CD4-positive, alpha-beta T cell (primary cell): Measurements from ENCODE around the gene HK1. TPM values are rescaled to one million over a fixed set of nuclear protein-coding genes. Genes with fewer than 3 reads are reported as not detected.

Experiments used
- ATAC-seq: fragments of 200-7000 bp; cut with Tn5 transposase; one replicate; pipeline ENCODE4 v1.10.0; 2022; ENCODE audit warnings: mild to moderate bottlenecking; ENCODE audit not compliant: poor library complexity
- CTCF ChIA-PET: fragments of 350-600 bp; sonication (Branson Sonifier 250); formaldehyde crosslinking; loops from one replicate; lab custom pipeline; 2021; ENCODE audit warnings: antibody characterized with exemption, inconsistent platforms; lab: Charles Lee
- POLR2A ChIA-PET: fragments of 350-600 bp; sonication (Branson Sonifier 250); formaldehyde crosslinking; loops from one replicate; lab custom pipeline; 2021; ENCODE audit warnings: antibody characterized with exemption, inconsistent platforms; lab: Charles Lee
- DNase-seq, 14 experiments: peaks; one replicate each; pipeline ENCODE4 v3.0.0-alpha.2; 2013 to 2020; ENCODE audit warnings: mixed read lengths in 2 of 14
- H3K27ac ChIP-seq, 2 donors: one replicate each; pipeline versions ENCODE4 v1.5.1 to v1.7.0; 2013; ENCODE audit warnings: low read length in 2 of 2, low read depth in 1 of 2, mild to moderate bottlenecking in 1 of 2
- H3K27me3 ChIP-seq, 2 experiments: 1 replicate in 1 of 2; 2 replicates in 1 of 2; pipeline versions ENCODE4 v1.6.1 to v1.7.0; 2013; ENCODE audit warnings: low read length in 2 of 2, control low read depth in 1 of 2, mild to moderate bottlenecking in 1 of 2, moderate library complexity in 1 of 2; ENCODE audit not compliant: insufficient read depth in 2 of 2, control insufficient read depth in 1 of 2
- H3K36me3 ChIP-seq: one replicate; pipeline ENCODE4 v1.6.1; 2013; ENCODE audit warnings: low read length, control low read depth; ENCODE audit not compliant: insufficient read depth
- H3K4me1 ChIP-seq: one replicate; pipeline ENCODE4 v1.6.1; 2013; ENCODE audit warnings: low read length, control low read depth; ENCODE audit not compliant: insufficient read depth
- H3K4me3 ChIP-seq: one replicate; pipeline ENCODE4 v1.5.1; 2013; ENCODE audit warnings: mild to moderate bottlenecking, low read length, moderate library complexity
- H3K9me3 ChIP-seq, 2 experiments: 1 replicate in 1 of 2; 2 replicates in 1 of 2; pipeline versions ENCODE4 v1.6.1 to v1.7.0; 2013; ENCODE audit warnings: low read length in 2 of 2, mild to moderate bottlenecking in 2 of 2, control low read depth in 1 of 2, moderate library complexity in 1 of 2; ENCODE audit not compliant: control insufficient read depth in 1 of 2, insufficient read depth in 1 of 2
- H3K27ac Mint-ChIP-seq: one replicate; pipeline ENCODE4 v1.8.0; 2020; ENCODE audit warnings: mixed read lengths
- H3K27me3 Mint-ChIP-seq: one replicate; pipeline ENCODE4 v1.8.0; 2021; ENCODE audit warnings: mixed read lengths
- H3K36me3 Mint-ChIP-seq: one replicate; pipeline ENCODE4 v1.8.0; 2021; ENCODE audit warnings: low read depth, mixed read lengths
- H3K4me1 Mint-ChIP-seq: one replicate; pipeline ENCODE4 v1.8.0; 2021; ENCODE audit warnings: low read depth, mixed read lengths
- H3K4me3 Mint-ChIP-seq: one replicate; pipeline ENCODE4 v1.8.0; 2020; ENCODE audit warnings: mild to moderate bottlenecking, mixed read lengths
- H3K9me3 Mint-ChIP-seq: one replicate; pipeline ENCODE4 v1.8.0; 2020; ENCODE audit warnings: mixed read lengths
- CTCF ChIP-seq: fragments of 200-600 bp; IDR thresholded peaks from one replicate; pipeline ENCODE4 v1.8.0; 2022; ENCODE audit warnings: antibody characterized with exemption, mild to moderate bottlenecking
- intact Hi-C, 2 experiments: fragments of 100-400 bp; cut with DNase I in 1 of 2; cut with micrococcal nuclease in 1 of 2; formaldehyde crosslinking; loops; one replicate each; pipeline versions ENCODE4 v1.15.1 to v1.9.0; 2023 to 2025; cut with DNase I, micrococcal nuclease
- total RNA-seq, 174 experiments: library from RNA in 2 of 174; stranded (reverse) in 2 of 174; gene quantifications; one replicate each; pipeline ENCODE4 v1.2.3 and lab custom pipeline; 2021 to 2026

The HK1 gene
- total RNA-seq, 2 experiments from 2014 or later = 45.6 to 48.1 TPM

- Histone ChIP-seq H3K27me3 (no peaks in the 10 kb centered on the region), H3K4me3 (no peak overlapping the region), H3K36me3 (no peaks in the 10 kb centered on the region), H3K27ac (no peak overlapping the region), H3K4me1 (peaks cover 36% of the 10 kb centered on the region), H3K9me3 (no peaks in the 10 kb centered on the region)
- no peak for DNase-seq
- no peak for ATAC-seq
- Mint-ChIP-seq H3K9me3 (no peaks in the 10 kb centered on the region), H3K27me3 (no peaks in the 10 kb centered on the region), H3K36me3 (peaks cover 22% of the 10 kb centered on the region), H3K4me3 (peak overlapping the region; percentile 65), H3K4me1 (peaks cover 27% of the 10 kb centered on the region), H3K27ac (peak overlapping the region; percentile 40)
- no peak for TF ChIP-seq CTCF
- intact Hi-C loops = loop anchor here in 1 of 2 experiments (5.0 kb wide), 4 partner anchors 79 to 1086 kb away; partner anchors contain the start of genes EIF4EBP2 and SUPV3L1
- CTCF ChIA-PET = interaction anchor here (1.2 to 1.6 kb wide), 2 partner anchors 10 to 92 kb away, joined by 4 to 5 read pairs; no protein-coding TSS in a partner anchor
- POLR2A ChIA-PET = interaction anchor here (1.3 to 3.4 kb wide), 3 partner anchors 28 to 92 kb away, joined by 5 to 30 read pairs (median 20); no protein-coding TSS in a partner anchor
These were observed 38.2 kb downstream of the HK1 start for GRCh38 chr10:69316313-69317059.

- ChIA-PET CTCF (interaction anchor here (1.2 to 1.6 kb wide), 3 partner anchors 9 to 91 kb away, joined by 3 to 5 read pairs (median 4); no protein-coding TSS in a partner anchor), POLR2A (interaction anchor here (0.8 to 3.4 kb wide), 11 partner anchors 11 to 229 kb away, joined by 3 to 38 read pairs (median 9); partner anchors contain the start of gene SRGN)
- Mint-ChIP-seq H3K36me3 (peaks cover 22% of the 10 kb centered on the region), H3K27ac (peak overlapping the region; percentile 95), H3K27me3 (no peaks in the 10 kb centered on the region), H3K9me3 (no peaks in the 10 kb centered on the region), H3K4me3 (peak overlapping the region; percentile 98), H3K4me1 (peaks cover 34% of the 10 kb centered on the region)
- TF ChIP-seq CTCF = no peak
- Histone ChIP-seq H3K9me3 (no peaks in the 10 kb centered on the region), H3K36me3 (no peaks in the 10 kb centered on the region), H3K27ac (peak overlapping the region; percentile 86 to 93), H3K4me1 (peaks cover 42% of the 10 kb centered on the region), H3K27me3 (no peaks in the 10 kb centered on the region), H3K4me3 (no peak overlapping the region)
- peak in 2 of 14 experiments; percentile 13 to 31 for DNase-seq
- ATAC-seq = no peak
- intact Hi-C loops = loop anchor here in 1 of 2 experiments (5.0 kb wide), 4 partner anchors 80 to 1085 kb away; partner anchors contain the start of genes EIF4EBP2 and SUPV3L1
These were observed 38.9 kb downstream of the HK1 start for GRCh38 chr10:69317175-69317604.

- no peak for DNase-seq
- peak overlapping the region; percentile 95 for H3K27ac Mint-ChIP-seq
- H3K9me3 Mint-ChIP-seq = no peaks in the 10 kb centered on the region
- Histone ChIP-seq H3K9me3 (no peaks in the 10 kb centered on the region), H3K27me3 (no peaks in the 10 kb centered on the region), H3K36me3 (no peaks in the 10 kb centered on the region), H3K4me1 (peaks cover 42% of the 10 kb centered on the region), H3K27ac (peak overlapping the region; percentile 86 to 93), H3K4me3 (peak overlapping the region; percentile 80)
- H3K4me3 Mint-ChIP-seq = peak overlapping the region; percentile 98
- TF ChIP-seq CTCF = no peak
- no peaks in the 10 kb centered on the region for H3K27me3 Mint-ChIP-seq
- no peak for ATAC-seq
- H3K36me3 Mint-ChIP-seq = peaks cover 22% of the 10 kb centered on the region
- H3K4me1 Mint-ChIP-seq = peaks cover 36% of the 10 kb centered on the region
- ChIA-PET POLR2A (interaction anchor here (0.8 to 3.4 kb wide), 16 partner anchors 10 to 232 kb away, joined by 3 to 38 read pairs (median 5); partner anchors contain the start of genes SRGN and SUPV3L1), CTCF (interaction anchor here (0.9 to 1.6 kb wide), 4 partner anchors 9 to 190 kb away, joined by 3 to 5 read pairs (median 4); no protein-coding TSS in a partner anchor)
- intact Hi-C loops = loop anchor here (2.0 to 5.0 kb wide), 5 partner anchors 27 to 1085 kb away; partner anchors contain the start of genes EIF4EBP2 (in 1 of the 2) and SUPV3L1 (in 1 of the 2)
These were observed 39.4 kb downstream of the HK1 start for GRCh38 chr10:69317626-69318105.
